ENCODE measurements around the gene MUC12. TPM values are rescaled to one million over a fixed set of nuclear protein-coding genes. Genes with fewer than 3 reads are reported as not detected.

MUC12 gene
- total RNA-seq, 1 experiment from 2014 or later: 11.5 TPM

- Mint-ChIP-seq H3K4me3 (peak overlapping the region; percentile 79 to 86; a peak in 4 of 5 replicates), H3K9me3 (no peaks in the 10 kb centered on the region; a peak in 1 of 5 replicates), H3K27me3 (ENCODE audit: low read depth) (peaks cover 1% of the 10 kb centered on the region), H3K36me3 (ENCODE audit: insufficient read depth in 1 of 3, low read depth in 3 of 3) (peaks cover 0 to 35% (median 18%) of the 10 kb centered on the region in 3 experiments; a peak in 5 of 7 replicates), H3K4me1 (peaks cover 19 to 28% of the 10 kb centered on the region in 2 experiments), H3K27ac (peak overlapping the region in 1 of 3 experiments; percentile 77; a peak in 2 of 7 replicates)
- Histone ChIP-seq H2BK15ac (ENCODE audit: low read depth, low read length) (no peak overlapping the region), H2BK120ac (ENCODE audit: low read depth, low read length, poor library complexity, severe bottlenecking) (no peak overlapping the region), H3K9me3 (ENCODE audit: control insufficient read depth, low read depth, low read length) (no peaks in the 10 kb centered on the region), H3K27me3 (ENCODE audit: insufficient read depth, low read length) (no peaks in the 10 kb centered on the region), H4K5ac (ENCODE audit: insufficient read length, low read depth, low read length) (no peak overlapping the region), H3K18ac (ENCODE audit: insufficient read length, low read depth, low read length) (no peak overlapping the region), H3K4me1 (ENCODE audit: insufficient read depth, low read length) (no peaks in the 10 kb centered on the region), H3K23me2 (ENCODE audit: insufficient read length, low read depth, low read length, poor library complexity, severe bottlenecking) (peaks cover 11% of the 10 kb centered on the region), H3K23ac (ENCODE audit: insufficient read length, low read depth, low read length) (no peak overlapping the region), H4K91ac (ENCODE audit: insufficient read length, low read depth, low read length) (no peak overlapping the region), H3K27ac (ENCODE audit: insufficient read length, low read depth, low read length) (no peak overlapping the region), H2AFZ (ENCODE audit: low read length) (no peak overlapping the region), H3K9ac (ENCODE audit: extremely low read depth, insufficient read length, low read length) (no peak overlapping the region), H3K14ac (ENCODE audit: insufficient read depth, low read length) (peak overlapping the region; percentile 26; the same call in 1 of the 2 replicates), H3K79me2 (ENCODE audit: insufficient read depth, low read length) (no peaks in the 10 kb centered on the region), H3T11ph (ENCODE audit: low read length) (no peak overlapping the region), H3K4me2 (ENCODE audit: insufficient read depth, insufficient read length, low read length) (no peak overlapping the region), H3K56ac (ENCODE audit: insufficient read length, low read depth, low read length) (no peak overlapping the region), H2BK20ac (ENCODE audit: low read depth, low read length, poor library complexity, severe bottlenecking) (no peak overlapping the region), H2BK5ac (ENCODE audit: insufficient read length, low read length) (no peak overlapping the region), H3K4ac (ENCODE audit: low read depth, low read length) (no peak overlapping the region), H3K79me1 (ENCODE audit: insufficient read depth, low read depth, low read length, poor library complexity, severe bottlenecking) (no peaks in the 10 kb centered on the region), H4K20me1 (ENCODE audit: control insufficient read depth, insufficient read depth, insufficient read length) (no peaks in the 10 kb centered on the region), H2BK12ac (ENCODE audit: insufficient read length, low read depth, low read length) (no peak overlapping the region), H4K8ac (replicated peaks; ENCODE audit: insufficient read length, low read depth, low read length) (no peak overlapping the region), H2AK5ac (ENCODE audit: insufficient read length, low read length) (no peak overlapping the region)
- DNase-seq: no peak
- TF ChIP-seq CTCF (conservative IDR thresholded peaks at IDR 0.05): no peak
- WGBS (ENCODE audit: extremely low coverage, insufficient read length, low lambda C conversion rate): no CpG with 5 or more reads among the region's 8 CpGs
These were observed 46.3 kb downstream of the MUC12 start for GRCh38 chr7:101015626-101016025.

Measured in H9 (cell line).